SK-N-SH (cell line): ENCODE results near the gene MRPL21. TPM values are rescaled to one million over a fixed set of nuclear protein-coding genes. Genes with fewer than 3 reads are reported as not detected.

Experiments
- CTCF ChIA-PET: fragments of 300-600, 350-600 bp; formaldehyde crosslinking; extraction: SDS; loops from one replicate; lab custom pipeline; 2021; lab: Yijun Ruan, JAX
- POLR2A ChIA-PET: fragments of 350-600 bp; sonication (Branson Sonifier 250); formaldehyde crosslinking; extraction: SDS; loops from one replicate; lab custom pipeline; 2020; ENCODE audit warnings: antibody characterized with exemption, inconsistent platforms; lab: Yijun Ruan, JAX
- DNase-seq: peaks from one replicate; pipeline ENCODE4 v3.0.0; 2012
- H2AFZ ChIP-seq: fragments of 200-600 bp; sonication (generic); 2 replicates; pipeline ENCODE4 v1.8.1; 2016; ENCODE audit warnings: antibody characterized with exemption, mild to moderate bottlenecking, low read depth
- H3F3A ChIP-seq: fragments of 200-600 bp; sonication (generic); replicated peaks from 2 replicates; pipeline ENCODE3; 2016; ENCODE audit warnings: antibody characterized with exemption, mild to moderate bottlenecking; ENCODE audit not compliant: insufficient read depth
- H3K27ac ChIP-seq, 2 experiments: fragments of 200-500 bp in 1 of 2; fragments of 200-600 bp in 1 of 2; sonication (Bioruptor generic) in 1 of 2; sonication (generic), shearing (Covaris generic) in 1 of 2; 2 replicates each; pipeline versions ENCODE4 v1.5.1 to v1.6.1; 2014 to 2016; ENCODE audit warnings: low read depth in 2 of 2, inconsistent platforms in 1 of 2, low read length in 1 of 2, mild to moderate bottlenecking in 1 of 2, mixed read lengths in 1 of 2
- H3K27me3 ChIP-seq: fragments of 200-600 bp; sonication (generic), shearing (Covaris generic); 2 replicates; pipeline ENCODE4 v1.6.1; 2016; ENCODE audit warnings: mixed run types; ENCODE audit not compliant: insufficient read depth
- H3K36me3 ChIP-seq, 2 experiments: fragments of 200-500 bp in 1 of 2; fragments of 200-600 bp in 1 of 2; sonication (Bioruptor generic) in 1 of 2; sonication (generic) in 1 of 2; replicated peaks in 1 of 2; 2 replicates each; pipeline versions ENCODE3 to v1.5.1; 2014 to 2016; ENCODE audit warnings: low read length in 1 of 2, mild to moderate bottlenecking in 1 of 2; ENCODE audit not compliant: insufficient read depth in 2 of 2, control insufficient read depth in 1 of 2
- H3K4me1 ChIP-seq, 2 experiments: fragments of 200-500 bp in 1 of 2; fragments of 200-600 bp in 1 of 2; sonication (Bioruptor generic) in 1 of 2; sonication (generic), shearing (Covaris generic) in 1 of 2; 2 replicates each; pipeline versions ENCODE4 v1.5.1 to v1.6.1; 2014 to 2016; ENCODE audit warnings: low read depth in 1 of 2, low read length in 1 of 2, mixed run types in 1 of 2; ENCODE audit not compliant: insufficient read depth in 2 of 2, control insufficient read depth in 1 of 2
- H3K4me2 ChIP-seq: fragments of 200-600 bp; sonication (generic), shearing (Covaris generic); 2 replicates; pipeline ENCODE4 v1.6.1; 2017; ENCODE audit warnings: mixed run types
- H3K4me3 ChIP-seq, 2 experiments: fragments of 200-500 bp in 1 of 2; fragments of 200-600 bp in 1 of 2; sonication (Bioruptor generic) in 1 of 2; sonication (generic), shearing (Covaris generic) in 1 of 2; 2 replicates each; pipeline versions ENCODE4 v1.5.1 to v1.8.1; 2014 to 2016; ENCODE audit warnings: low read depth in 2 of 2, inconsistent platforms in 1 of 2, low read length in 1 of 2, mild to moderate bottlenecking in 1 of 2, mixed read lengths in 1 of 2, moderate library complexity in 1 of 2
- H3K79me2 ChIP-seq: fragments of 200-600 bp; sonication (generic); 2 replicates; pipeline ENCODE4 v1.8.1; 2017; ENCODE audit warnings: mild to moderate bottlenecking; ENCODE audit not compliant: insufficient read depth
- H3K9ac ChIP-seq: fragments of 200-600 bp; sonication (generic); 2 replicates; pipeline ENCODE4 v1.6.1; 2017; ENCODE audit warnings: mixed run types
- H3K9me2 ChIP-seq: fragments of 200-600 bp; sonication (generic); 2 replicates; pipeline ENCODE4 v1.6.1; 2017; ENCODE audit warnings: mixed run types
- H3K9me3 ChIP-seq: fragments of 200-600 bp; sonication (generic); 2 replicates; pipeline ENCODE4 v1.6.1; 2017; ENCODE audit warnings: mixed run types, mild to moderate bottlenecking, moderate library complexity
- H4K20me1 ChIP-seq: fragments of 200-600 bp; sonication (generic); 2 replicates; pipeline ENCODE4 v1.6.1; 2017; ENCODE audit warnings: mild to moderate bottlenecking, mixed run types; ENCODE audit not compliant: insufficient read depth
- ELF1 ChIP-seq: IDR thresholded peaks from 2 replicates; pipeline ENCODE4 v1.4.0; 2012
- FOXJ3 ChIP-seq: sonication (generic); formaldehyde crosslinking; IDR thresholded peaks from 2 replicates; pipeline ENCODE4 v1.5.1; 2020; ENCODE audit warnings: mild to moderate bottlenecking, missing genetic modification reagents
- FOXM1 ChIP-seq: IDR thresholded peaks from 2 replicates; pipeline ENCODE4 v1.4.0; 2012; ENCODE audit warnings: low read depth, mild to moderate bottlenecking
- GATA2 ChIP-seq: sonication (generic); formaldehyde crosslinking; IDR thresholded peaks from 2 replicates; pipeline ENCODE4 v1.5.0; 2020; ENCODE audit warnings: mild to moderate bottlenecking, missing genetic modification reagents
- JUND ChIP-seq: IDR thresholded peaks from 2 replicates; pipeline ENCODE4 v1.4.0; 2012
- MAX ChIP-seq: IDR thresholded peaks from 2 replicates; pipeline ENCODE4 v1.4.0; 2012; ENCODE audit warnings: low read depth
- MEF2A ChIP-seq: IDR thresholded peaks from 2 replicates; pipeline ENCODE4 v1.4.0; 2012; ENCODE audit warnings: low read depth, borderline replicate concordance
- MXI1 ChIP-seq: IDR thresholded peaks from 2 replicates; pipeline ENCODE4 v1.6.1; 2012; ENCODE audit warnings: mild to moderate bottlenecking, low read depth, low read length, improper control_type of control experiment
- NFIC ChIP-seq: IDR thresholded peaks from 2 replicates; pipeline ENCODE4 v1.4.0; 2012; ENCODE audit warnings: borderline replicate concordance
- RAD21 ChIP-seq: IDR thresholded peaks from 2 replicates; pipeline ENCODE4 v1.6.1; 2012; ENCODE audit warnings: mild to moderate bottlenecking, low read length
- REST ChIP-seq: IDR thresholded peaks from 2 replicates; pipeline ENCODE4 v1.6.1; 2012; ENCODE audit warnings: mild to moderate bottlenecking, low read depth, low read length, moderate library complexity
- RFX5 ChIP-seq: IDR thresholded peaks from 2 replicates; pipeline ENCODE4 v1.6.1; 2012; ENCODE audit warnings: mild to moderate bottlenecking, improper control_type of control experiment, low read length
- SIN3A ChIP-seq: IDR thresholded peaks from 2 replicates; pipeline ENCODE4 v1.6.1; 2012; ENCODE audit warnings: low read depth, mild to moderate bottlenecking, low read length, moderate library complexity, borderline replicate concordance
- SMC3 ChIP-seq: IDR thresholded peaks from 2 replicates; pipeline ENCODE4 v1.6.1; 2012; ENCODE audit warnings: low read depth, low read length, improper control_type of control experiment
- TCF12 ChIP-seq: IDR thresholded peaks from 2 replicates; pipeline ENCODE4 v1.4.0; 2012
- USF1 ChIP-seq: IDR thresholded peaks from 2 replicates; pipeline ENCODE4 v1.4.0; 2012; ENCODE audit warnings: low read depth, borderline replicate concordance
- YY1 ChIP-seq: IDR thresholded peaks from 2 replicates; pipeline ENCODE4 v1.4.0; 2012; ENCODE audit warnings: low read depth, mild to moderate bottlenecking
- ZBTB33 ChIP-seq: IDR thresholded peaks from 2 replicates; pipeline ENCODE4 v1.4.0; 2012; ENCODE audit warnings: low read depth, borderline replicate concordance
- WGBS: methylation state at CpG from one replicate; pipeline ENCODE4 v1.1.6; 2017; ENCODE audit warnings: low lambda C conversion rate; 5-methylcytosine and 5-hydroxymethylcytosine counted together
- polyA plus RNA-seq, 3 experiments: library from polyadenylated mRNA; depleted of rRNA; stranded (reverse); fragments of >200 nt; gene quantifications; 2 replicates each; pipeline ENCODE4 v1.2.3, GENCODE V29; 2012

MRPL21 gene
- polyA plus RNA-seq, 1 of the 3 experiments (the other 2 are of a cell fraction) = 125 TPM

GRCh38 chr11:68912254-68912653, 8.6 kb upstream of the MRPL21 start:
- TF ChIP-seq MEF2A = no peak
- TF ChIP-seq MAX = no peak
- no peak for TF ChIP-seq FOXJ3 (CRISPR knock-in tag)
- TF ChIP-seq YY1 = no peak
- 0 out of 2 replicates have a peak, but pooled peaks have one; percentile 15 for TF ChIP-seq NFIC
- TF ChIP-seq SMC3 = no peak
- no peak for TF ChIP-seq GATA2 (CRISPR knock-in tag)
- Histone ChIP-seq H3K9me3 (no peaks in the 10 kb centered on the region), H4K20me1 (no peaks in the 10 kb centered on the region), H3K4me1 (no peaks in the 10 kb centered on the region), H3K9ac (no peak overlapping the region), H3K4me3 (no peak overlapping the region), H3K27me3 (no peaks in the 10 kb centered on the region), H3K4me2 (no peak overlapping the region), H3K79me2 (peaks cover 5% of the 10 kb centered on the region; the same call in 1 of the 2 replicates), H2AFZ (no peak overlapping the region), H3K36me3 (peaks cover 25 to 35% of the 10 kb centered on the region in 2 experiments), H3K9me2 (no peaks in the 10 kb centered on the region), H3F3A (no peaks in the 10 kb centered on the region), H3K27ac (peak overlapping the region in 1 of 2 experiments; percentile 39; a peak in 1 of 4 replicates)
- no peak for DNase-seq
- ChIA-PET CTCF (no interaction called here), POLR2A (no interaction called here)
- WGBS = 81% methylated on average over 5 of the region's 5 CpGs

- Histone ChIP-seq H2AFZ (no peak overlapping the region), H3F3A (no peaks in the 10 kb centered on the region), H3K9ac (no peak overlapping the region), H3K9me2 (no peaks in the 10 kb centered on the region), H3K27me3 (no peaks in the 10 kb centered on the region), H3K36me3 (peaks cover 25 to 33% of the 10 kb centered on the region in 2 experiments), H3K4me3 (no peak overlapping the region), H3K27ac (no peak overlapping the region), H3K4me1 (no peaks in the 10 kb centered on the region), H3K9me3 (no peaks in the 10 kb centered on the region), H4K20me1 (no peaks in the 10 kb centered on the region), H3K79me2 (peaks cover 5% of the 10 kb centered on the region; the same call in 1 of the 2 replicates)
- 96% methylated on average over 8 of the region's 16 CpGs for WGBS
- no peak for DNase-seq
- ChIA-PET CTCF (interaction anchor here (1.1 kb wide), 1 partner anchor 21 kb away, joined by 3 read pairs; no protein-coding TSS in a partner anchor), POLR2A (no interaction called here)
- TF ChIP-seq FOXJ3 (CRISPR knock-in tag) (no peak), SMC3 (no peak), YY1 (no peak), MEF2A (no peak), RFX5 (no peak), USF1 (no peak), FOXM1 (no peak), ZBTB33 (no peak), MXI1 (no peak), REST (no peak), ELF1 (no peak), JUND (no peak), SIN3A (no peak), RAD21 (no peak), TCF12 (no peak)
- TF ChIP-seq, all 33 proteins: peak for 0
- no peak overlapping the region for H3K4me2 ChIP-seq
Observed at GRCh38 chr11:68911731-68912130, 8.1 kb upstream of the MRPL21 start.
